HG02885 (cell line): ENCODE data around the gene ERAL1.
"Not testable (repeated sequence)": the region's sequence is repeated elsewhere in the genome, so short reads cannot be mapped to it uniquely, and the experiment has no call there.

Experiments used
- ATAC-seq: cut with Tn5 transposase; IDR thresholded peaks from one replicate; pipeline ENCODE4 v1.9.1; 2021; ENCODE audit warnings: mild to moderate bottlenecking; ENCODE audit not compliant: unreplicated experiment, poor library complexity

Gene ERAL1

GRCh38 chr17:28877150-28877711, 22.4 kb downstream of the ERAL1 start:
- ATAC-seq: not testable (repeated sequence)

- no peak for ATAC-seq
Measured at GRCh38 chr17:28878158-28878910, 23.5 kb downstream of the ERAL1 start.

- ATAC-seq: no peak
Measured at GRCh38 chr17:28878981-28879380, 24.2 kb downstream of the ERAL1 start.

- ATAC-seq: no peak
Measured at GRCh38 chr17:28879886-28880571, 25.2 kb downstream of the ERAL1 start.

- ATAC-seq: no peak
Measured at GRCh38 chr17:28880572-28880945, 25.7 kb downstream of the ERAL1 start.

- ATAC-seq: no peak
Measured at GRCh38 chr17:28881533-28882056, 26.8 kb downstream of the ERAL1 start.

GRCh38 chr17:28882154-28882895, 27.5 kb downstream of the ERAL1 start:
- no peak for ATAC-seq

GRCh38 chr17:28883967-28884702, 29.3 kb downstream of the ERAL1 start:
- no peak for ATAC-seq

GRCh38 chr17:28885363-28885762, 30.5 kb downstream of the ERAL1 start:
- no peak for ATAC-seq

GRCh38 chr17:28885951-28886350, 31.1 kb downstream of the ERAL1 start:
- ATAC-seq: no peak

- no peak for ATAC-seq
Measured at GRCh38 chr17:28887871-28888471, 33.2 kb downstream of the ERAL1 start.

GRCh38 chr17:28888832-28889231, 34.0 kb downstream of the ERAL1 start:
- ATAC-seq: no peak

- no peak for ATAC-seq
Measured at GRCh38 chr17:28889996-28890395, 35.2 kb downstream of the ERAL1 start.

- ATAC-seq: no peak
Measured at GRCh38 chr17:28891201-28891600, 36.4 kb downstream of the ERAL1 start.

- no peak for ATAC-seq
Measured at GRCh38 chr17:28892024-28892423, 37.2 kb downstream of the ERAL1 start.

GRCh38 chr17:28893248-28894183, 38.7 kb downstream of the ERAL1 start:
- not testable (repeated sequence) for ATAC-seq

GRCh38 chr17:28895794-28896447, 41.1 kb downstream of the ERAL1 start:
- no peak for ATAC-seq

GRCh38 chr17:28896491-28896883, 41.7 kb downstream of the ERAL1 start:
- no peak for ATAC-seq
